ENCODE data around the gene MAGI2.
"Not testable (repeated sequence)": the region's sequence is repeated elsewhere in the genome, so short reads cannot be mapped to it uniquely, and the experiment has no call there.

MAGI2 gene

GRCh38 chr7:78023191-78023590, 1430.3 kb downstream of the MAGI2 start:
- no peak for DNase-seq (ENCODE audit: low read depth)

DNA sequence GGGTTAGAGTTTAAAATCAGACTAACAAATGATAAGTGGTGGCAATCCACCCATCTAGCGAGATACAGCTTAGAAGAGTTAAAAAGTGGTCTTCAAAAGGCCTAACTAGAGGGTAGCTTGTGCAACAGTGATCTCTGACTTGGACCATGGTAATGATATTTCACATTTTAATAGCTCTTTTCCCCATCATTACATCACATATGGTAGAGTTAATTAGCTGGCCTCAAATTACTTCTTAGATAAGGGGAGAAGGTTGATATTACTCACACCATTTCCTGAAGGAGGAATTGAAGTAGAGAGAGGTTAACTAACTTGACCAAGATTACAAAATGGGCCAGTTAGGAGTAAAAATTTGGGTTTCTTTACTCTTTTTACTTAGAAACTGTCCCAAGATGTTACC, 1431.3 kb downstream of the MAGI2 start:
- DNase-seq (ENCODE audit: low read depth), result no peak

DNA sequence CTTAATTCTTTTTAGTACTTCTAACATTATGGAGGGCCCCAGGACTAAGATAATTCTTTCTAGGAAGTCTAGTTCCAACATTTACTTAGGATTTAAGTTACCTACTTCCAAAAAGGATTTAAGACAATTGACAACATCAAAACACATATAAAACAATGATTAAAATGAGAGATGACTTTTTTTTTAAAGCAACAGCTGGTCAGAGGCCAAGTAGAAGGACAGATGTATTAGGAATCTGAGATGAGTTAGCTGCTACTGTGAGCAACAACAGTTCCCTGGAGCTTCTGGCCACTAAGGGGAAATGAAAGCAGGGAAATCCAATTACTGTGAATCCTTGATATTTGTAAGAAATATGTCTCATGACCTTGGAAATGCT, 1432.6 kb downstream of the MAGI2 start:
- peak; percentile 3 for DNase-seq (ENCODE audit: low read depth)

GRCh38 chr7:78020136-78020873, 1433.2 kb downstream of the MAGI2 start:
- DNase-seq (ENCODE audit: low read depth), result peak; percentile 85

DNA sequence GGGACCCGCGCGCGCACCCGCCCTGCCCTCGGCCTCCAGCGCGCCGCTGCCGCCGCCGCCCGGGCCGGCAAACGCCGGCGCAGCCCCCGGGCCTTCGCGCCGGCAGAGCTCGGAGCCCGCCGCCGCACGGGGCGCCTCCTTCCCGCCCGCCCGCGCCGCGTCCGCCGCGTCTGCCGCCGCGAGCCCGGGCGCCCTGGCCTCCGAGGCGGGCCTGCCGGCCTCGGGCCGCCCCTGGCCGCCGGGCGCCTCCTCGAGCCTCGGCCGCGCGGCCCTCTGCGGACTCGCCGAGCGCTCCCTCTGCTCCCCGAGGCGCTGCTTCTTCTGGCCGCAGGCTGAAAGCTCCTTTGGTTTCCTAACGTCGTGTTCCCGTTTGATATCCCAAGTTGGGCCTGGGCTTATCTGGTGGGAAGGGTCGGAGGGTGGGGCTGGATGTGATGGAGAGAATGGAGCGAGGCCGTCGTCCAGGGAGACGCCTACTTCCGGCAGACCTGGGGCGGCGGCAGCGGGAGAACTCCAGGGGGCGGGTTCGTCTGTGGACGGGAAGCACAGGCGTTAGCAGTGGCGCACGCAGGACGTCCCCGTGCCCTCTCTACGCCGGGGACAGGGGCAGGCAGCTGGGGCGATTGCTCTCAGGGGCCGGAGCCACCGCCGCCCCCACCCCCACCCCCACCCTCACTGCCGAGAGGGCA, 1433.9 kb downstream of the MAGI2 start:
- peak; percentile 48 for DNase-seq (ENCODE audit: low read depth)

DNA sequence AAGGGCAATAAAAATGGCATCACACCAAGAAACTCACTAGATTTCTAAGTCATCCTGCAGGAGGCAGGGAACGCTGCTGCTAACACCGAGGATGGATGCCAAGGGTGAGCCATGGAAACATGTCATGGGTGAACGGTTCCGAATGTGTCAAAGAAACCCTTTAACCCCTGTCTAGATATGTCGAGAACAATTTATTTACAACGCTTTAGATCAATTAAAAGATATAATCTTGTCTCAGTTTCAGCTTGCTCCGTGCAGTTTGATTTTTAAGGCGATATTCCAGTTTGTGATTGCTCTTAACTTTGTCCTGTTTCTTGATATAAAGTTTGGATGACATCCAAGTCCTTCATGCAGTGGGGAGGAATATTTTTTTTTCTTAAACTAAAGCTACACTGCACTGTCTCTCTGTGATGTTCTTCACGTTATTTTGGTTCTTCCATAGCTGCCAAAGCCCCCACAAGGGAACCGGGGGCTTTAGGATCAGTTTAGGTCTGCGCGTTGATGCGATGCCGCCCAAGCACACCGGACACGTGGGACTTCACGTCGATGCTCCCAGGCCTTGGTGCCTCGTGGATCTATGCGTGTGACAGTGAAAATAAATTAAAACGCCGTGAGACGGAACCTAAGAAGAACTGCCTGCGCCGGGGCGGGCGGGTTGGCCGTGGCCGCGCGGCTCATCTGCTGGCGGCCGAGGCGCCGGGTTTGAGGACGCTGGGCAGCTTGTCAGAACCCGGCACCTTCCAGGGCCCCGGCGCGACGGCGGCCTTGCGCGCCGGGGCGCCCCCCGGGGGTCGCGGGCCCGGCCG, 1434.6 kb downstream of the MAGI2 start:
- DNase-seq (ENCODE audit: low read depth), result peak; percentile 45

DNA sequence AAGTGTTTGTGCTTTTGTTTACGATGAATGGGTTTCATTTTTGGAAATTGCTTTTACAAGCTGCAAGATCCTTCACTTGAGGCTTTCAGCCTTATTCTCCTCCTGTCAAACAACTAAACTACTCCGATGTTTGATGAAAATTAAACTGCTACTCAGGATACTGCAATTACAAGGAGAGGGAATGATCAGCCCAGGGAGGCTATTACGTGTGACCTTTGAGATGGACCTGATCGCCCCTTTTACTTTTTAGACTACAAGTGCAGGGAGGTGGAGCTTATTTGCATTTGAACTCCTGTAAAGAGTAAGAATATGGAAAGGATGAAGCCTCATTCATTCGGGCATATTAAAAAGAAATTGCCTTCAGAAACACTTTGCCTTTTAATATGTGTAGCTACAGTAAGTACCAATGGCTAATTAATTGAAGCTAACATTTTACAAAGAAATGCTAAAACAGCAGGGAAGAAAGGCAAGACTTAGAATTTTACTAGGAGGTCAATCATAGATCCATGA, 1435.8 kb downstream of the MAGI2 start:
- no peak for DNase-seq (ENCODE audit: low read depth)

DNA sequence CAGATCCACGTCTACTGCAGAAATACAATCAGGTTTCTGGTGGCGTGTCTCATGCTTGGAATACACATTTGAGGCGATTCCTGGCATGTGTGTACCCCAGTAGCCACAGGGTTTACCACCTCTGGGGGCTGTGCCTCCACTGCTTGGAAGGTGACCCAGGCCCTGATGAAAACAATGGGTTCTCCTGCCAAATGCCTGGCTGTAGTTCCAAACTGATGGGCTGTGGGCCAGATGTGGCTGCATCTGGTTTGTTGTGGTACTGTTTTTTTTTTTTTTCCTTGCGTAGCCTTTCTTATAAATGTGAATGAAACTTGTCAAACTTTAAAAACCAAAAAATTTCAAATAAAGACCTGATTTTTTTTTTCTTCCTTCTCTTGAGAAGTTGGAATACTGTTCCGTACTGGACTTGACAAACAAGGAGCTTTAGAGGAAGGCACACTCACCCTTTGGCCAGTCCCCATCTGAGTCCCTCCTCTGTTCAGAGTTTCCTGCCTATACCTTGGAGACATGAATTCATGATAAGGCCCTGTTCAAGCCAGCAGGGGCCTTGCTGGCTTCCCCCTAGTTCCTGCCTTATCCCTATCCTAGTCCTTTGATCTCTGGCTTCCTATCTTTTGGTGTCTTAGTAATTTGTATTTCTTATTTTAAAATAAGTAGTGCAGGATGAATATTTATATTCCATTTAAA, 1437.8 kb downstream of the MAGI2 start:
- no peak for DNase-seq (ENCODE audit: low read depth)

DNA sequence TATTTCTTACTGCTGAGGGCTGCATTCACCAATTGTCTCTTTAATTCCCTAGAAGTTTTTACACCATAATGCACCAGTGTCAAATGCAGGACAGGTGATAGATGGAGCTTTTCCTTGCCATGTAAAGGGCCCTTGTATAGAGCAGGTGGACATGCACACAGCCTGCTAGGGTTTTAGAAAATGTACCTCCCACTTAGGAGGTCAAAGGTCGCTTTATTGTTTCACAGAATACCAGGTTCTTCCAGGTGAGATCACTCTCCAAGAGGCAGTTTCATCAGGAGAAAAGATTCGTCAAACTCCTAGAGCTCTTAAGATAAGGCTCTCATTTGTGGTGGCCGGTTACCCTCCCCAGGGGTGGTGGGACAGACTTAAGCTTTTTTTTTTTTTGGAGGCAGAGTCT, 1439.1 kb downstream of the MAGI2 start:
- no peak for DNase-seq (ENCODE audit: low read depth)

GRCh38 chr7:78013386-78013785, 1440.1 kb downstream of the MAGI2 start:
- DNase-seq (ENCODE audit: low read depth), result no peak

- no peak for DNase-seq (ENCODE audit: low read depth)
These were observed 1441.8 kb downstream of the MAGI2 start for GRCh38 chr7:78011642-78012041.

- DNase-seq (ENCODE audit: low read depth), result no peak
These were observed 1446.2 kb downstream of the MAGI2 start for GRCh38 chr7:78007231-78007630.

DNA sequence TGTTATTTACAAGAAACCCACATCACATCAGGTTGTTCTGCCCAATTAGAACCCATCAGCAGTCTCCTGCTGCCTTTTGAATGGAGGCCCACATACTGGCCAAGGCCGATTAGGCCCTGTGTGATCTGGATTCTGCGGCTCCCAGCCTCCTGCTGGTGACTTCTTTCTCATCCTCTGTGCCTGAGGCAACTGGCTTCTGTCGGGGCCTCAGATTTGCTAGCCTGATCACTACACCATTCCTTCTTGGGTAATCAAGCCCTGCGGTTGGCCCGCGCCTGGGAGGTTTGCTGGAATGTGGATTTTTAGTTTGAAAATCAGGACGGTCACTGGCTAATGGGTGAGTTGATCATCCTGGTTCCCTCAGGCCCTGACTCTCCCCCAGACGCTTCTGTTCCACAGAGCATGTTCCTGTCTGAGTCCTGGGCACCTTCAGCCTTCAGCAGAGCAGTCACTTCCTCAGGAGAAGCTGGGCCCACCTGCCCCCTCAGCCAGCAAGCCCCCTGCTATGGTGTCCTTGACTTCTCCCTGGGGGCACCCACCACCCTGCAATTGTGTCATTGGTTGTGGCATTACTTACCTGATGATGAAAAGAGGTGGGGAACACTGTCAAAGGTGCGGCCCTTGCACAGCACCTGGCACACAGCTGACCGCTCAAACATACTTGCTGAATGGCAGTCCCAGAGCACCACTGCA, 1447.3 kb downstream of the MAGI2 start:
- DNase-seq (ENCODE audit: low read depth), result no peak

DNA sequence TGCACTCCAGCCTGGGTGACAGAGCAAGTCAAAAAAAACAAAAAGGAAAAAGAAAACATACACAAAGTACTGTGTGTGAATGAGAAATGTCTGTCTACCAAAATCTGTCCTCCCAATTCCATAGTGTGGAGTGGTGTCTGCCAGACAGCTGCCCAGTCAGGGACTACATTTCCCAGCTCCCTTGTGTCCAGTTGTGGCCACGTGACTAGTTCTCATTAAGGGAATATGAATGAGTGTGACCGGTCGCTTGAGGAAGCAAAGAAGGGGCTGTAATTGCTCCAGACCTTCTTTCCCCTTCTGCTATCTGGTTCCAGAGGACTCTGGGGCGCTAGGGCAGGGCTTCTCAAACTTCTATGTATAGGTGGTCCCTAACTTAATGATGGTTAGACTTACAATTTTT, 1450.8 kb downstream of the MAGI2 start:
- no peak for DNase-seq (ENCODE audit: low read depth)

DNA sequence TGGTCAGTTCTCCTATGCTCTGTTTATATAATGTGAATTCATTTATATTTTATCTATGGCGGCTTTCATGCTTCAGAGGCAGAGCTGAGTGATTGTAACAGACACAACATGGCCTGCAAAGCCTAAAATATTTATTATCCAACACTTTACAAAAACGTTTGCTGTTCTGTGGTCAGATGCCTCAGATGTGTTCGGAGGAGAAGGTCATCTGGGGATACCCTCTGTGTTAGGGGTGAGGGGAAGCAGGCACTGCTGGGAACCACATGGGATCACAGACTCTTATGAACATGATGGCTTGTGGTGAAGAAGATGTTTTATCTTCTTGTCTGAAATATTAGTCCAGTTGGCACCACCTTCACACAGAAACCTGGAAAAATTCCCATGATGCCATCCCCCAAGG, 1451.4 kb downstream of the MAGI2 start:
- no peak for DNase-seq (ENCODE audit: low read depth)

- DNase-seq (ENCODE audit: low read depth), result not testable (repeated sequence)
These were observed 1454.3 kb downstream of the MAGI2 start for GRCh38 chr7:77999168-77999567.

DNA sequence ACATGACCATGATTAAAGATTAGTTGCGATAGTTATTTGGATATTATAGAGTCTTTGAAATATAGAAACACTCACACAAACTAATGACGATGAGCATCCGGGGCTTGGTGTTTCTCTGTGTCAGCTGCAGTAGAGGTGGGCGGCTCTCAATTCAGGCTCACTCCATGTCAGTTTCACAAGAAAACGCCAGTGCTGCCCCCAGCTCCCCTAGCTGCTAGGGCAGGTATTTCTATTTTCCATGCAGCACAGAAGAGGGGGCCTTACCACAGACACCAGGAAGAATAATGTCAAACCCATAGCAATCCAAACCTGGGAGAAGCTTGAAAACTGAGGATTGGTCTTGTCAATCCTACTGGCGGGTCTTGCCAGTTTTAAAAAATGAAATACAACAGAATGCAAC, 1457.8 kb downstream of the MAGI2 start:
- DNase-seq (ENCODE audit: low read depth), result no peak

GRCh38 chr7:77993838-77994237, 1459.6 kb downstream of the MAGI2 start:
- no peak for DNase-seq (ENCODE audit: low read depth)

DNA sequence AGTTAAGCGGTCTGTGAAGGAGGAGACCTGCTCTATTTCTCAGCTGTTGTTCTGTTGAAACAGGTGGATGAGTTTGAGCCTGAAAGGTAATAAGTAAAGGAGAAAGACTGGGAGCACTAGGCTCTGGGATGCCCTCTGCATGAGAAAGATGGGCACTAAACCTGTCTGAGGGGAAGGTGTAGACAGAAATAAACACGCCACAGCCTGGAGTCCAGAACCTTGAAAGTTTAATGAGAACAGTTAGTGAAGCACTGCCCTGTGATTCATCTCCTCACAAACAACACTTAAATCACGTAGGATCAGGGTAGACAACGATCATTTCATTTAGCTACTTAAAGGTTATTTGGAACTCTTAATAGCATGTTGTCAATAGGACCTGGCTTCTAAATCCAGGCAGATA, 1461.8 kb downstream of the MAGI2 start:
- no peak for DNase-seq (ENCODE audit: low read depth)

DNA sequence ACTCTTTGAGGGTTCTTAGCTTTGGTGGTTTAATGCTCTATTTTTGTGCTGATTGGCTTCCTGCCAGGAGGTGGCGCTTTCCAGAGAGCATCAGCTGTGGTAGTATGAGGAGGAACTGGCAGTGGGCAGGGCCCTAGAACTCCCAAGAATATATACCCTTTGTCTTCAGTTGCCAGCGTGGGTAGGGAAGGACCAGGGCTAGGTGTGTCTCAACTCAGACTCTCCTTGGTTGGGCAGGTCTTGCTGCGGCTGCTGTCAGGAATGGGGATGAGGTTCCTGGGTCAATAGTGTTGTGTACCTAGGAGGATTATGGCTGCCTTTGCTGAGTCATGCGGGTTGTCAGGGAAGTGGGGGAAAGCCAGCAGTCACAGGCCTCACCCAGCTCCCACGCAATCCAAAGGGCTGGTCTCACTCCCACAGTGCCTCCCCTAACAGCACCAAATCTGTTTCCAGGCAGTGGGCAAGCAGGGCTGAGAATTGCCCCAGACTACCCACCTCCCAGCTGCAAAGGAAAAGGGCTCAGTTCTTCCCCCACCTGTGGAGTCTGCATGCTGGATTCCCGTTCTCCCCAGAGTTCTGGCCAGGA, 1463.4 kb downstream of the MAGI2 start:
- no peak for DNase-seq (ENCODE audit: low read depth)

- peak; percentile 34 for DNase-seq (ENCODE audit: low read depth)
These were observed 1467.5 kb downstream of the MAGI2 start for GRCh38 chr7:77985974-77986339.
